ENCODE results near the gene EPB41L2.

Gene EPB41L2

DNA sequence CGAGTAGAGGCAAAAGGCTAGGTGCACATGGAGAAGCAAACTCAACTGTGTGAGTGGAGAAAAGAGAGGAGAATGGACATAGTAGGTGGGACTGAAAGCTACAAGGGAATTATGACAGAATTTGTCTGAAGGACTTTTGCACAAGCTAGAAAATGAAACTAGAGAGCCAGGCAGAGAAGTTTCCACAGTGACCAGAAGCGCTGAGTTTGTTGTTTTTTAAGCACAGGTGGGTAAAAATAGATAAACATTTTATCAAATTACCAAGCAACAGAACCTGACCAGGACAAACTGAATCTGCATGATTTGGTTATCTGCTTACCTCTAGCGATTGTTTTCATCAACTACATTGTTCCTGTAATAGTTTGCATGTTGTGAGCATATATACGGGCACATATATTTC, 197.3 kb downstream of the EPB41L2 start:
- DNase-seq (ENCODE audit: low spot score), result no peak

DNA sequence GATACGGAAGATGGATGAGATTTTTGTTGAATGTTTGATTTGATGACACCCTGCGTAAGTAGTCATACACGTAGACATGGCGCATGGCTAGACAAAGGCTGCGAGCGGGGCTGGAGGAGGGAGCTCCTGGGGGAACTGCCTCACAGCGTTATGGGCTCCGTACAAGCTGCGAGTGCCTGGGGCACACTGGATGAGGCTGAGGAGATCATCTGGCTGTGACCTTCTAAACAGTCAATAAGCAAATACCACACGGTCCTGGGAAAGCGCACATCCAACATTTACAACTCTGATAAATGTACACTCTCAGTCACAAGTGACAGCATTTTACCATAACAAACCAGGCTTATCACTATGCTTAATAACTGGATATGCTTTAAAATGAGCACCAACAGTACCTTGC, 198.7 kb downstream of the EPB41L2 start:
- DNase-seq (ENCODE audit: low spot score), result no peak

DNA sequence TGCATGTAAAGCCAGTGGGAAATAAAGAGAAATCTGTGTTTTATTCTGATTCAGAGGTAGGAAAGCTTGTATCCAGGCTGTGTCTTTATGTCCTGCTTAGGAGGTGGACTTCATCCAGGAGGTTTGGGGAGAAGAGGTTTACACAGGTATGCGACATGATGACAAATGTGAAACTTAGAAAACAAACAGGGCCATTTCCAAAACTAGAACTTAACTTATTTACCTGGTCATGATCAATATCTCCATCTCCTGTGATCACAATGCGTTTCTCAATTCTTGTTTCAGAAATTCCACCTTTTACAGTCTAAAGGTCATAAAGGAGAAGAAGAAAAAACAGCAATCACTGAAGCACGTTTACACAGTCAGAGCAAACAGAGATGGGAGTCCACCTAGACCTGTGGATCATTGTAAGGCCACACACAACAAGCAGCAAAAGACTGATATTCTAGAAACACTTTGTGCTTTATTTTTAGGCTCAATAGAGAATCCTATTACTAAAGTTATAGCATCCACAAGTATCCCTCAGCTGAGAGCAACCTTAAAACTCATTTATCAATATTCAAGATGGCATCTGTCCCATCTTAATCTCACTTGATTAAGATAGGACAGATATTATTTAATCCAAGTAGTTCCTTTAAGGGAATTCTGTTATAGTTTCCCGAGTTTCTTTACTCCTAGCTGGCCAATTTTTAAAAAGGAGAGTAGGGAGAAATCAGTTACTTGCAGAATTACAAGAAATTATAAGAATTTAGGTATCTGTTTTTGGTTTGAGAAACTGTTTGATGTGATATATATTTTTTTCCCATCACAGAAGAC, 199.4 kb downstream of the EPB41L2 start:
- DNase-seq (ENCODE audit: low spot score), result no peak

DNA sequence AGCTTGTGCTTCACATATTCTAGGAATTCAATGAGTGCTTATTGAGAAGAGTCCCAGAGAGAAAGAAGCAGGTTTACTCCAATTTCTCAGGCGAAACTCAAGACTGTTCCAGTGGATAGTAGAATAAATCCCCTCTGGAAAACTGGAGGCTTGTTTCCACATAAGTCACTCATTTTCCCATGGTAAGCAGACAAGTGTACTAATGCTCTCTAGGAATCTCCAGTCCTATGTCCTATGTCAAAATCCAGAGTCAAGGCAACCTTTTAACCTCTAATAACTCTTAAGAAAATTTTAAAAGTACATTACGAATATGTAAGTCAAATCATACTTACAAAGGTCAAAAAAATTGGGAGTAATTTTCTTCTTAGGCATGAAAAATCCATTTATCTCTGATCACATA, 200.7 kb downstream of the EPB41L2 start:
- DNase-seq (ENCODE audit: low spot score), result no peak

DNA sequence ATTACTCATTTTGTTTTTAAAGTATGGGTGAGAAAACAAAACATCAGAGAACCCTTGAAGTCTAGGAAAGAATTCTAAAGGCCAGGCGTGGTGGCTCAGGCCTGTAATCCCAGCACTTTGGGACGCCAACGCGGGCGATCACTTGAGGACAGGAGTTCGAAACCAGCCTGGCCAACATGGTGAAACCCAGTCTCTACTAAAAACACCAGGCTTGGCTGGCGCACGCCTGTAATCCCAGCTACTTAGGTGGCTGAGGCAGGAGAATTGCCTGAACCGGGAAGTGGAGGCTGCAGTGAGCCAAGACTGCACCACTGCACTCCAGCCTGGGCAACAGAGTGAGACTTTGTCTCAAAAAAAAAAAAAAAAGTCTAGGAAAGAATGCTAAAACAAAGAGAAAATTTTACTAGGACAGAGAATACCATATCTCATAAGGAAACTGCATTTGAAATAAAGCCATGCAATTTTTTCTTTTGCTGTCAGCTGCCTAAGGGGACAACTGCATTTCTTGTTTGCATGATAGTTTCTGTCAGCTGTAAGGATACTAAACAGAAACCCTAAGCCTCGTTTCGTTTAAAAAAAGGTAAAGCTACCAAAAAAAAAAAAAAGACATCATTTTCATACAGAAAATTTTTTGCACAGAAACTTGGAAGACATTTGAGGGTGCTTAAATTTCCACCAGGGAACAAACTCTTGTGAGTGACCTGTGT, 203.7 kb downstream of the EPB41L2 start:
- no peak for DNase-seq (ENCODE audit: low spot score)

DNA sequence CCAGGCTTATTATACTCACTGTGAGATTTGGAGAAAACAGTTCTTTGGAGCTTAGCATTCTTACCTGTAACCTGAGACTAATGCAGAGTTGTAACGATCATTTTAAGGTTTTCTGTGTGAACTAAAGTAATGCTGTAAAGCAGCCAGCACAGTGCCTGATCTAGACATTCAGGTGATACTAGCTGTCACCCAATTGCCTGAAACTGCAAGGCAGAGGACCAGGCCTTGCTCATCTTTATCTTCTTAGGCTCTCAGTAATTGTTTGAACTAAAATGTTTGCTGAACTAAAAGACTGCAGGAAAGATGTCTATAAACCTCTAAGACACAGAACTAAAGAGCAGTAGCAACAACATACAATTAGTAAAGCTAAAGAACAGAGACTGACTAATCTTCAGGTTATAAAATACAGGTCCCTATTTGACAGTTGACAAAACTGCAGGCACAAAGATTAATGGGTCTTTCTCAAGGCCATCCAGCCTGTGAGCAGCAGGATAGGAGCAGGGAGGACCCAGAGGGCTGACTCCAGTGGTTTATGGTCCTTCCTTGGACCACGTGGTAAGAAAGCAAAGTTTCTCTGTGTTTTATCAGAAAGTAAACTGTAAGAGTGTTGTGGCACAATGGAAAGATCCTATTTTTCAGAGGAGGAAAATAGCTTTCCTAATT, 204.4 kb downstream of the EPB41L2 start:
- DNase-seq (ENCODE audit: low spot score), result no peak

DNA sequence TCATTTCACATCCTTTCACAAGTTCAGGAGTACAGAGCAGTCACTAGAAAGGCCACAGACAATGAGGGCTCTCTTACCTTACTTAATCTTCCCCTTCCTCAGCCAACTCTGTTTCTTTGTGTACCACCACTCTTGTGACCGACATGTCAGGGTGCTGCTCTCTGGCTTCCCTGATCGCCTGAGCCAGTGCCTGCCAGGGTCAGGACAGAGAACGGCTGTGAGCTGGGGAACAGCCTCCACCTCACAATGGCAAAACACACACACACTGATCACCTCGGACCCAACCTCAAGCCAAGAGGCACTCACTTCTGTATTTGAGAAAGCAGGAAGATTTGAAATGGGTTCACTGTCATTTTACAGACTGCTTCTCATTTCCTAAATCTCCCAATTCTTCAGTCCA, 205.0 kb downstream of the EPB41L2 start:
- DNase-seq (ENCODE audit: low spot score), result no peak

DNA sequence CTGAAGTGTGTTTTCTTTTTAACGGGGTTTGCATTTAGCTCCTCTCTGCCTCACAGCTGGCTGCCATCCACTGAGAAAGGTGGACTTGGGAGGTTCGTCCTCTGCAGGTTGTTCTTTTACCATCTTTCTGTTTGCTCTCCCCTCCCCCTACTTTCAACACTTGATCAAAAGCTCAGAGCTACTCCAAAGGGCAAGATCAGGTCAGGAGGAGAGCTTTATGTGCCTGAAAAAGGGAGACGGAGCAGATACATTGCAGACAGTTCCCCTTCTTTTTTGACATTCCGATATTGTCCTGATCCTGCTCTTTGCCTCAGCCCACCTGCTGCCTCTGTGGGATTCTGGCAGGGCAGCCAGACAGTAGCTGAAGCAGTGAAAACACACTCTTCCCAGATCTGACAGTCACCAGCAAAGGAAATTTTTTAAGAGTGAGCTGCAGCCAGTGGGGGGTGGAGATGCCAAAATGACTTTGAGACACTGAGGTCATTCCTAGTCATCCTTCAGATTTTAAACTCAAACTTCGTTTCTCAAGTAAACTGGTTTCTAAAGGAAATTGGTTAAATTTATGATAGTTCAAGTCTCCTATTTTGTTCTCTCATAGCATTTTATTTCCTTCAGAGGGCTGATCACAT, 209.4 kb downstream of the EPB41L2 start:
- no peak for DNase-seq (ENCODE audit: low spot score)

DNA sequence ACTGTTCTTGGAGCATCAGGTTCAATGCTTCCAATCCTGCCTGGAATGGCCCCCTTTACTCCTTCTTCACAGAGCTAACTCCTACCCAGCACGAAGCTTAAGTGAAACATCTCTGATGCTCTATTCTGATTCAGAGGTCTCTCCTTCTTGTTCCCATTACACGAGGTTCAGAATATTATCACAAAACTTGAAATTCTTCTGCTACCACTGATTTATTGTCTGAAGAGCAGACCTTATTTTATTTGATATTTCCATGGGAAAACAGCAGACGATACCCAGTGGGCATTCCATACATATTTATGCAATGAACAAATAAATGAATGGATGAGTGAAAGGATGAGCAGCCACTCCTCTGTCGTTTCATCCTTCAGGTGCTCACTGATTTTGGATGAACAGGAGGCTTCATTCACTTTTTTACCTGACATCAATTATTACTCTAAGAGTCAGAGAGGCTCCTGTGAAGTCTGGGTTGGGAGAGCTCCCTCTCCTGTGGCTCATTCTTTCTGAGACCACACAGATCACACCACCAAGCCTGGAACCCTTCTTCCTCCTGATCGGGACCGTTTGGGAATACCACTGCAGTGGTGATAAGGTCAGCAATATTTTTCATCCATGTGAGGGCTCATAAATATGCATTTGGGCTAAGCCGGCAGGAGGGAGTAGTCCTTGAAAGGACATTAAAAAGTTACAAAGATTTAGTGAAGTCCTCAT, 210.0 kb downstream of the EPB41L2 start:
- no peak for DNase-seq (ENCODE audit: low spot score)

DNA sequence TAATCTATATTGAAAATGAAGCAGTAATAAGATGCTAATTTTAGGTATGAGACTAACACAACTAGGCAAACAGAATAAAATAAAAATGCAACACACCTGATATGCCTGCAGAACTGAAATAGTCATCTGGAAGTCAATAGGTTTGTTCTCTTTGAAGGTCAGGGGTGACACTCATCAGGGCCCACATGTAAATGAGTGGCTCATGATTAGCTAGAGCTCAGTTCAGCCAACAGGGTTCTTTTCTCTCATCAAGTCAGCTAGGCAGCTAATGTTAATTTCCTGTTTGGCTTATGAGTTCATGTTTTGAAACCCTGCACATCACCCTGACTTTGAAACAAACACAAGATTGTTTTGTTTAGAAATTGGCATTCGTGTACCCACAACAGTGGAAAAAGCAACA, 212.0 kb downstream of the EPB41L2 start:
- no peak for DNase-seq (ENCODE audit: low spot score)

DNA sequence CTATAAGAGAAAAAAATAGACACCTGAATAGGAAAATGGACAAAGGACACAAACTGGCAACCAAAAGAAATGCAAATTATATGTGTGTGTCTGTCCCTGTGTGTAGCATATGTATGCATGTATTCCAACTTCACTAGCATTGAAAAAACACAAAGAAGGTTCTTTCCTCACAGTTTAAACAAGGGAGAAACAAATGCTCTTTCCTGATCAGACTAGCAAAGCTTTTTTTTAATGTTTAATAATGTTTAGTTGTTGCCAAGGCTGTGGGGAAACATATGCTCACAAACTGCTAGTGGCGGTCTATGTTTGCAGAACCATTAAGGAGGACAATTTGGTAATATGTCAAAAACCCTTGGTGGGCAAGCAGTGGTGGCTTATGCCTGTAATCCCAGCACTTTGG, 213.5 kb downstream of the EPB41L2 start:
- DNase-seq (ENCODE audit: low spot score), result no peak

DNA sequence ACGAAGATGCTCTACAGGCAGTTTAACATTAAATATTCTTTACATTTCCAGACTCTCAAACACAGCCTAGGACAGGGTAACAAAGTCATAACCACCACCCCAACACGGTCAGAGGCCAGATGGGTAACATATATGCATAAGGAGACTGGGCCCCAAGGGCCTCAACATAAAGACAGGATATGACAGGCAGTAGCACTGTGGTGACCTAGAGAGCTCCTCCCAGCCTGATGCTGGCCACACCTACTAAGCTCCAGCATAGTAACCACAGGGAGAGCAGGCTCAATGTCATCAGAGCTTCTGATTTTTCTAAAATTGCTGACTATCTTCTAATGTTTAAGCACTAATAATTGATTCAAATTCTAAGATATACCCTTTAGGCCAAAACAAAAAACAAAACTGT, 214.1 kb downstream of the EPB41L2 start:
- peak; percentile 16 for DNase-seq (ENCODE audit: low spot score)

DNA sequence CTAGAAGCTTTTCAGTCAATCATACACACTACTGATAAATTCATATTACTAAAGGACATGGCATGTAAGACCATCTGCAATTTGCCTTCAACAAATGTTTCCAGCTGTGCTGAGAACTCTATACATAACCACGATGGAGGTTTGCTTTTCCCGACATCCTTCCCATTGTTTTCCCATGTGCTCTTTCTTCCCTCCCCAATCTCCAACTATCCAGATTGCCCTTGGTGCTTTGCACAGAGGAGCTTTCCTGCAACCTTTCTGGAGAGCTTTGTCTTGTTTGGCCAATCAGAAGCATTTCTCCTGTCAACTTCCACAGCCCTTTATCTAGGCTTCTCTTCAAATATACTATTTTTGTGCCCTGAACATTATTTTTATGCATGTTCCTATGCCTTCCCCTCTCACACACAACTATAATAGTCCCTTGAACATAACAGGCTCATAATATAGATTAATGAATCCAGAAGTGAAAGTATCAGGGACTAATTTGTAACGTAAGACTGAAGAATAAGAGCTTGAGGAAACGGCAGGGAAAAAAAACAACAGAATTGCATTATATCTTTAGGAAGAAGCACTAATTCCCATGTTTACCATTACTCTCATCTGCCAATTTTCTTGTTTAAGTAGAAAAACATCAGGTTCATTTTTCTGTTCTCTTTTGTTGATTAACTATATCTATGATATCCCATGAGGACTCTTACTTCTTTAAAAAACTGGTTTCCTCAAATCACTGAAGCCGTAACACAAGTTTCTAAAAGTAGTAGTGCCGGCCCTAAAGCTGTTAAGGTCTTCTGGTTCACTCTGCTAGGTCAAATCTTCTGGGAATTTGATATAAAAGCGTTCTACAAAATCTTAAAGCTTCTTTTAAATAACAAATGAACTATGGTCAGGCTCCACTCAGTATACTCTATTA, 215.8 kb downstream of the EPB41L2 start:
- no peak for DNase-seq (ENCODE audit: low spot score)

DNA sequence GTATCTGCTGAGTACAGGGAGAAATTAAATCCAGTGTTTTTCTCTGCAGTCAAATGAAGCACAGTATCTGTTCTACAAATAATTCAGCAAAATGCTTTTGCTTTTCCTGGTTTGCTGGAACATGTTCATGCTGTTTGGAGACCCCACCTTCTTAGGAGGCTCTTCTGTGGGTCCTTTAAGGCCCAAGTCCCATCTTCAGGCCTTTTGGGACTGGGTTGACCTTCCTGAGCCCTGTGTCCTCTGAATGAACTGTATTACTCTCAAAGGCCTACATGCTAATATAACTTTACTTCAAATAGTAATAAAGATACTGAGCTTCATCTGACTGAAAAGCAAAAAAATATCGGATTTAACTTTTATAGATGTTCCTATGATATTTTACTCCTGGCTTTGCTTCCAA, 216.5 kb downstream of the EPB41L2 start:
- DNase-seq (ENCODE audit: low spot score), result no peak

DNA sequence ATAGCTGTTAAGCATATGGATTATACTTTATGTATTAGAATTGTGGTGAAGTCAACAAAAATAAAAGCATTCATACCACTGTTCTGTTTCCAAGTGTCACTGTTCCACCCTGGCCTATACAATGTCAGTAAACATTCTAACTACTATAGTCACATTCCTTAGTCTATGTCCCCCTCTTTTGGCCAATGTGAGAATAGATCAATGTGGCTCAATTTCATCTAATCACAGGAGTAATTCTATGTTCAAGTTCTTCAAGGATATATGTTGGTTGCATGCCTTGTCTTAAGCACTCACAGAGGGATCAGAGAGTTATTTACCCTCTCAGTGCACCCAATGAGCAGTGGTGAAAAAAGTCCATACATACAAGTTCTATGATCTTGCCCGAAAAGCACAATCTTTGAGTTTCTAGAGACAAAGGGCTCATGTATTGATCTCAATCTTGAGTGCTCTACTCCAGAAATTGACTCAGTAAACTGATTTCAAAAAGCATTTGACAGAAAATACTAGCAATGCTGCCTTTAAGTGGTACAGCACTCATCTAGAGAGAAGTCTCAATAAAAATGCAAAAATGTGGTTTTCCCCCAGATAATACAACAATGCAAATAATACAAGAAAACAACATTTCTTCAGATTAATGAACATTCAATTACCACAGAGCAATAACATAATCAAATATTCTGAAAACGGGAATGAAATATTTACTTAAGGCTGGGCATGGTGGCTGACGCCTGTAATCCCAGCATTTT, 219.3 kb downstream of the EPB41L2 start:
- peak; percentile 34 for DNase-seq (ENCODE audit: low spot score)

DNA sequence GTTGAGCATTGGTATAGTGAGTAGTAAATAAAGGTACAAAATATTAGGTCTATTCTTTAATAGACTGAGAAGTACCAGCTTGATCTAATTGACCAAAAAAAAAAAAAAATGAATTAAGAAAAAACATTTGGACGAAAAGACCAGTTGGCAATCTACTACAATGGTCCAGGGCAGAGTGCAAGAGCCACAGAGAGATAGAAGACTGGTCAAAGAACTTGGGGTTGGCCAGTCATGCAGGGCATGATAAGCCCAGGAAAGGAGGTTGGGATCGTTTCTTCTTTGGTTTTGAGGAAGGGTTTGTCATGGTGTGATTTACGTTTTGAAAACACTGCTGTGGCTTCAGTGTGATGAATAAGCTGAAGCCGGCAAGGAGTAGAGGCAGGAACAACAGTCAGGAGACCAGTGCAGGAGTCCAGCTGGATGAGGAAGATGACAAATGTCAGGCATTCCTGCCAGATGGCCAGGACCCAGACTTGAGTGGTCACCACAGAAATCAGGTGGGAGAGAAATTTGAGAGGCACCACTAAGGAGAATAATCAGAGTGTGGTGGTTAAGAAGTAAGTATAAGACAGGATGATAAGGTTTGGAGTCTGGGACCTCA, 221.8 kb downstream of the EPB41L2 start:
- DNase-seq (ENCODE audit: low spot score), result no peak

DNA sequence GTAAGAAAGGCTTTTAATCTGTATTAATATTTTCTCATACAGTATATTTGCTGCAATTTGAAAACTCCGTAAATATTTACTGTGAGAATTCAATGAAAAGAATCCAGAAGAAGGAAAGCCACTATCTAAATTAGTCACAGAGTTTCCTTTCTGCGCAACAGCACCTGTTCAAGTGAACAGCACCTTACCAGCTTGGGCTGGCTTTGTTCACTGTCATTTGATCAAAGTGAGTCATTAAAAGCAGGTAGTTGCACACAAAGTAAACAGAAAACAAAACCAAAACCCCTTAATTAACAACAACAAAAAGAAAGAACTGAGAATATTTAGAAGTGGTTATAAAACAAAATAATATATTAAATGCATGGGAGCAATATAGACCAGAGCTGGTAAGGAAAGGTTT, 223.0 kb downstream of the EPB41L2 start:
- no peak for DNase-seq (ENCODE audit: low spot score)

DNA sequence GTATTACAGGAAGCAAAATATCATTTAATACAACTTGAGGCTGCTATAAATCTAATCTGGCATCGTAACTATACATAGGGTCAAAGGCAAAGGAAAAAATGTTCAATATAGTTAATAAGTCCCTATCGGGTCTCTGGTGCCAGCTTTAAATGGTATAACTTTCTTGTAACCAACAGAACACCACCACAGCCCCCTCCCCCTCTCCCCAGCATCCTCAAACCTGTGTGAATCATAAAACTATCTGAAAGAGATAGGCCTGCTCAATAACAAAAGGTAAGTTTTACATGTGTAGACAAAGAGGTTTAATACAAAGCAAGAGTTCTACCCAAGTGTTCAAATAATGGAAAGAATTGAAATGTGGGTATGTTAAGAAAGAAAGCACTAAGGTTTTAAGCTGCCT, 223.7 kb downstream of the EPB41L2 start:
- no peak for DNase-seq (ENCODE audit: low spot score)

DNA sequence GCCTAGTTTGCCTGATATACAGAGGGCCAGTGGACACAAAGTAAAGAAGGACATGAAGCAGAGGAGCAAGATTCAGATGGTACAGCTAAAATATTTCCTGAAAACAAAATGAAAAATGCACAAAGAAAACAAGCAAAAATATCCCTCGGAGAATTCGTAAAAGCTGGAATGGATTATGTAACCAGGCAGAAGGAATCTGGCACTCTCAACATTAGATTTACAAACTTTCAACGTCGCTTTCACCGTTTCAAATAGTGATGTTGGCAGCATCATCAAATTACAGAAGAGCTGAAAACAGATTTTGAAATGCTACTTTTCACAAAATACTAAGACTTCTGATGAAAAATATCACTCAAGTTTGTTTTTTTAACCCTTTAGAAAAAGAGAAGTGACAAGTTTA, 224.1 kb downstream of the EPB41L2 start:
- DNase-seq (ENCODE audit: low spot score), result no peak
